GM23338 (cell line): ENCODE measurements around the gene RARRES2. TPM values are rescaled to one million over a fixed set of nuclear protein-coding genes. Genes with fewer than 3 reads are reported as not detected.

ENCODE experiments used
- ATAC-seq: fragments of 200-7000 bp; cut with Tn5 transposase; 3 replicates; pipeline ENCODE4 v1.9.1; 2020
- DNase-seq: peaks from one replicate; pipeline ENCODE4 v3.0.0-alpha.2; 2015; ENCODE audit warnings: low spot score
- H2AFZ ChIP-seq: fragments of 200-600 bp; sonication (generic); 2 replicates; pipeline ENCODE4 v1.8.0; 2016; ENCODE audit warnings: antibody characterized with exemption, mild to moderate bottlenecking, moderate library complexity
- H3F3A ChIP-seq: fragments of 200-600 bp; sonication (generic); replicated peaks from 2 replicates; pipeline ENCODE4 v1.8.0; 2017; ENCODE audit warnings: antibody characterized with exemption, mixed run types, low read depth
- H3K27ac ChIP-seq: fragments of 200-600 bp; sonication (generic); 2 replicates; pipeline ENCODE4 v1.6.1; 2016; ENCODE audit warnings: low read depth
- H3K27me3 ChIP-seq: fragments of 200-600 bp; sonication (generic); 2 replicates; pipeline ENCODE4 v1.8.0; 2016; ENCODE audit warnings: mild to moderate bottlenecking, mixed run types, moderate library complexity; ENCODE audit not compliant: insufficient read depth
- H3K36me3 ChIP-seq: fragments of 200-600 bp; sonication (generic); 2 replicates; pipeline ENCODE4 v1.8.0; 2016; ENCODE audit warnings: mild to moderate bottlenecking; ENCODE audit not compliant: insufficient read depth
- H3K4me1 ChIP-seq: fragments of 200-600 bp; sonication (generic); 2 replicates; pipeline ENCODE4 v1.8.0; 2016; ENCODE audit warnings: mild to moderate bottlenecking, moderate library complexity; ENCODE audit not compliant: insufficient read depth
- H3K4me2 ChIP-seq: fragments of 200-600 bp; sonication (generic); 2 replicates; pipeline ENCODE4 v1.7.1; 2017; ENCODE audit warnings: mixed run types
- H3K4me3 ChIP-seq: fragments of 200-600 bp; sonication (generic); 2 replicates; pipeline ENCODE4 v1.6.1; 2016; ENCODE audit warnings: mixed run types
- H3K79me2 ChIP-seq: fragments of 200-600 bp; sonication (generic); replicated peaks from 2 replicates; pipeline ENCODE4 v1.8.0; 2017; ENCODE audit warnings: mild to moderate bottlenecking; ENCODE audit not compliant: insufficient read depth
- H3K9me2 ChIP-seq: fragments of 200-600 bp; sonication (generic); 2 replicates; pipeline ENCODE4 v1.8.0; 2017; ENCODE audit not compliant: insufficient read depth
- H4K20me1 ChIP-seq: fragments of 200-600 bp; sonication (generic); replicated peaks from 2 replicates; pipeline ENCODE4 v1.8.0; 2017; ENCODE audit warnings: mild to moderate bottlenecking; ENCODE audit not compliant: insufficient read depth
- H3K27ac Mint-ChIP-seq: 2 replicates; pipeline ENCODE4 v1.8.0; 2020; ENCODE audit warnings: inconsistent platforms, mild to moderate bottlenecking, moderate library complexity, mixed read lengths
- H3K27me3 Mint-ChIP-seq: 3 replicates; pipeline ENCODE4 v1.8.0; 2022; ENCODE audit warnings: low read depth, mild to moderate bottlenecking, moderate library complexity, mixed read lengths, inconsistent platforms; ENCODE audit not compliant: insufficient read depth, poor library complexity
- H3K36me3 Mint-ChIP-seq: 3 replicates; pipeline ENCODE4 v1.8.0; 2021; ENCODE audit warnings: low read depth, mild to moderate bottlenecking, inconsistent platforms, moderate library complexity, mixed read lengths
- H3K4me1 Mint-ChIP-seq: 3 replicates; pipeline ENCODE4 v1.8.0; 2020; ENCODE audit warnings: mild to moderate bottlenecking, inconsistent platforms, mixed read lengths
- H3K4me3 Mint-ChIP-seq: 3 replicates; pipeline ENCODE4 v1.8.0; 2021; ENCODE audit warnings: moderate library complexity, mild to moderate bottlenecking, inconsistent platforms, mixed read lengths
- H3K9me3 Mint-ChIP-seq: 3 replicates; pipeline ENCODE4 v1.8.0; 2020; ENCODE audit warnings: moderate library complexity, mild to moderate bottlenecking, inconsistent platforms, mixed read lengths
- CREB1 ChIP-seq: fragments of 250-450 bp; sonication (Bioruptor Pico); IDR thresholded peaks from 2 replicates; pipeline ENCODE4 v1.5.0; 2020; ENCODE audit warnings: low read depth, mild to moderate bottlenecking, moderate library complexity
- EZH2 ChIP-seq: fragments of 200-600 bp; sonication (generic); IDR thresholded peaks from one replicate; pipeline ENCODE4 v1.8.0; 2017; ENCODE audit warnings: antibody characterized with exemption, mild to moderate bottlenecking, low read depth; ENCODE audit not compliant: unreplicated experiment
- EZH2phosphoT487 ChIP-seq: fragments of 200-600 bp; sonication (generic); IDR thresholded peaks from one replicate; pipeline ENCODE4 v1.8.1; 2018; ENCODE audit warnings: antibody characterized with exemption; ENCODE audit not compliant: unreplicated experiment
- JUNB ChIP-seq: IDR thresholded peaks from one replicate; pipeline ENCODE4 v1.6.1; 2016; ENCODE audit warnings: antibody characterized with exemption; ENCODE audit not compliant: unreplicated experiment
- POLR2AphosphoS5 ChIP-seq: IDR thresholded peaks from 2 replicates; pipeline ENCODE4 v1.6.1; 2016; ENCODE audit warnings: antibody characterized with exemption, low read depth
- STAT1 ChIP-seq: IDR thresholded peaks from one replicate; pipeline ENCODE4 v1.6.1; 2016; ENCODE audit warnings: antibody characterized with exemption; ENCODE audit not compliant: unreplicated experiment
- ZNF331 ChIP-seq: fragments of 250-450 bp; sonication (Bioruptor Pico); IDR thresholded peaks from 2 replicates; pipeline ENCODE4 v1.5.0; 2020; ENCODE audit warnings: low read depth, mild to moderate bottlenecking, moderate library complexity
- polyA plus RNA-seq: library from polyadenylated mRNA; unstranded; fragments of >200 nt; fragmentation: Nextera tagmentation; extraction: Ambion mirVana; gene quantifications from 2 replicates; pipeline ENCODE4 v1.2.1, GENCODE V29; 2016
- total RNA-seq: library from RNA; depleted of rRNA; stranded (reverse); fragments of >200 nt; shearing (Covaris generic); gene quantifications from 2 replicates; pipeline ENCODE4 v1.2.3, GENCODE V29; 2014
- TF ChIP-seq, protein P1 (sequence below): IDR thresholded peaks from one replicate; pipeline ENCODE4 v1.6.1; 2018; ENCODE audit warnings: antibody characterized with exemption; ENCODE audit not compliant: unreplicated experiment
- TF ChIP-seq, protein P2 (sequence below), 2 experiments: fragments of 200-600 bp in 1 of 2; sonication (generic) in 1 of 2; conservative IDR thresholded peaks; 2 replicates each; pipeline versions ENCODE4 v1.5.1 to v1.6.1; 2016 to 2017; ENCODE audit warnings: antibody characterized with exemption in 2 of 2, low read depth in 2 of 2, mild to moderate bottlenecking in 2 of 2, moderate library complexity in 1 of 2
- TF ChIP-seq, protein P3 (sequence below): IDR thresholded peaks from 2 replicates; pipeline ENCODE4 v1.6.1; 2016; ENCODE audit warnings: antibody characterized with exemption
- TF ChIP-seq, protein P4 (sequence below): fragments of 250-450 bp; sonication (Bioruptor Pico); IDR thresholded peaks from 2 replicates; pipeline ENCODE4 v1.5.0; 2020; ENCODE audit warnings: mild to moderate bottlenecking, moderate library complexity

Gene RARRES2
- total and polyA plus RNA-seq, 2 experiments from 2014 or later: 169 to 314 TPM

DNA sequence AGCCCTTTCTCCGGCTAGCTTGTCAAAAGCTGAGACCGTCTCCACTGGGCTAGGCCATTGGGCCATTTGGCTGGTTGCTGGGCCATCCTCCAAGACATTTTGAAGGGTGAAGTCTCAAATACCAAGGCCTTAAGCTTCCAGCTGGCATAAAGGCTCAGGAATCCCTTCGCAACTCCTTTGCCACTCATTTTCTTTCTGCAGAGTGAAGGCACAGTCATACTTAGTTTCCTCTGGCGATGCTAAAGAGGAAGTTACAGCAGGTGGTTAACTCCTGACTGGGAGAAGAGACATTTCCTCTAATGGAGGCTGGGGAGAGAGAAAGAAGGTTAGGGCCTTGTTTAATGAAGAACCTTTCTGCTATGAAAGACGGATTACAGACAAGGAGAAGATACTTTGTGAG lies 22.4 kb upstream of the RARRES2 start (continued):
- TF ChIP-seq, protein P1, sequence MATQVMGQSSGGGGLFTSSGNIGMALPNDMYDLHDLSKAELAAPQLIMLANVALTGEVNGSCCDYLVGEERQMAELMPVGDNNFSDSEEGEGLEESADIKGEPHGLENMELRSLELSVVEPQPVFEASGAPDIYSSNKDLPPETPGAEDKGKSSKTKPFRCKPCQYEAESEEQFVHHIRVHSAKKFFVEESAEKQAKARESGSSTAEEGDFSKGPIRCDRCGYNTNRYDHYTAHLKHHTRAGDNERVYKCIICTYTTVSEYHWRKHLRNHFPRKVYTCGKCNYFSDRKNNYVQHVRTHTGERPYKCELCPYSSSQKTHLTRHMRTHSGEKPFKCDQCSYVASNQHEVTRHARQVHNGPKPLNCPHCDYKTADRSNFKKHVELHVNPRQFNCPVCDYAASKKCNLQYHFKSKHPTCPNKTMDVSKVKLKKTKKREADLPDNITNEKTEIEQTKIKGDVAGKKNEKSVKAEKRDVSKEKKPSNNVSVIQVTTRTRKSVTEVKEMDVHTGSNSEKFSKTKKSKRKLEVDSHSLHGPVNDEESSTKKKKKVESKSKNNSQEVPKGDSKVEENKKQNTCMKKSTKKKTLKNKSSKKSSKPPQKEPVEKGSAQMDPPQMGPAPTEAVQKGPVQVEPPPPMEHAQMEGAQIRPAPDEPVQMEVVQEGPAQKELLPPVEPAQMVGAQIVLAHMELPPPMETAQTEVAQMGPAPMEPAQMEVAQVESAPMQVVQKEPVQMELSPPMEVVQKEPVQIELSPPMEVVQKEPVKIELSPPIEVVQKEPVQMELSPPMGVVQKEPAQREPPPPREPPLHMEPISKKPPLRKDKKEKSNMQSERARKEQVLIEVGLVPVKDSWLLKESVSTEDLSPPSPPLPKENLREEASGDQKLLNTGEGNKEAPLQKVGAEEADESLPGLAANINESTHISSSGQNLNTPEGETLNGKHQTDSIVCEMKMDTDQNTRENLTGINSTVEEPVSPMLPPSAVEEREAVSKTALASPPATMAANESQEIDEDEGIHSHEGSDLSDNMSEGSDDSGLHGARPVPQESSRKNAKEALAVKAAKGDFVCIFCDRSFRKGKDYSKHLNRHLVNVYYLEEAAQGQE: no peak

DNA sequence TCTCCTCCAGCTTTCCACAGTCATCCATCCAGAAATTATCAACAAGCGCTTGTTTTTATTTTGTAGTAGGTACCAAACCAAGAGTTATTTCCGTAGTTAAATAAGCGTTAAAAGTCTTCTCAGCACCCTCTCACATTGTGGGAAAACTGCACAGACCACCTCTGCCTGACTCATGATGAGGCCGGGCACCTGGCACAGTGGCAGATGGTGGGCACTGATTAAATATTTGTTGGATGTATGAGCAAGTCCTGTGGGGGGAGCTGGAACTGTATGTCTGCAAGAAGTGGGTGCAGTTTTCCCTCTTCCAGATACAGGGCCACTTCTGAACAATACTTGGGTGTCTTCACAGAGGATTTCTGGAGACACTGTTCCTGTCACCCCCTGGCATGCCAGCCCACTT lies 21.9 kb upstream of the RARRES2 start:
- H4K20me1 ChIP-seq: no peaks in the 10 kb centered on the region
- Mint-ChIP-seq H3K27me3 (peaks cover 9% of the 10 kb centered on the region), H3K9me3 (no peaks in the 10 kb centered on the region; the same call in 2 of the 3 replicates), H3K27ac (no peak overlapping the region), H3K4me3 (no peak overlapping the region), H3K4me1 (peaks cover 56% of the 10 kb centered on the region), H3K36me3 (no peaks in the 10 kb centered on the region; the same call in 2 of the 3 replicates)
- no peak overlapping the region for H3K27ac ChIP-seq
- peaks cover 58% of the 10 kb centered on the region for H3K4me1 ChIP-seq
- peaks cover 5% of the 10 kb centered on the region; the same call in 1 of the 2 replicates for H3K79me2 ChIP-seq
- 0 out of 2 replicates have a peak overlapping the region, but pooled peaks have one; percentile 62 for H3K4me2 ChIP-seq
- DNase-seq: no peak
- H3K4me3 ChIP-seq: no peak overlapping the region
- H3F3A ChIP-seq: 0 out of 2 replicates have a peak, but pooled peaks cover 15% of the 10 kb centered on the region
- no peak overlapping the region for H2AFZ ChIP-seq
- no peaks in the 10 kb centered on the region for H3K9me2 ChIP-seq
- H3K36me3 ChIP-seq: no peaks in the 10 kb centered on the region
- no peak for ATAC-seq
- no peaks in the 10 kb centered on the region for H3K27me3 ChIP-seq
- TF ChIP-seq, protein P2, sequence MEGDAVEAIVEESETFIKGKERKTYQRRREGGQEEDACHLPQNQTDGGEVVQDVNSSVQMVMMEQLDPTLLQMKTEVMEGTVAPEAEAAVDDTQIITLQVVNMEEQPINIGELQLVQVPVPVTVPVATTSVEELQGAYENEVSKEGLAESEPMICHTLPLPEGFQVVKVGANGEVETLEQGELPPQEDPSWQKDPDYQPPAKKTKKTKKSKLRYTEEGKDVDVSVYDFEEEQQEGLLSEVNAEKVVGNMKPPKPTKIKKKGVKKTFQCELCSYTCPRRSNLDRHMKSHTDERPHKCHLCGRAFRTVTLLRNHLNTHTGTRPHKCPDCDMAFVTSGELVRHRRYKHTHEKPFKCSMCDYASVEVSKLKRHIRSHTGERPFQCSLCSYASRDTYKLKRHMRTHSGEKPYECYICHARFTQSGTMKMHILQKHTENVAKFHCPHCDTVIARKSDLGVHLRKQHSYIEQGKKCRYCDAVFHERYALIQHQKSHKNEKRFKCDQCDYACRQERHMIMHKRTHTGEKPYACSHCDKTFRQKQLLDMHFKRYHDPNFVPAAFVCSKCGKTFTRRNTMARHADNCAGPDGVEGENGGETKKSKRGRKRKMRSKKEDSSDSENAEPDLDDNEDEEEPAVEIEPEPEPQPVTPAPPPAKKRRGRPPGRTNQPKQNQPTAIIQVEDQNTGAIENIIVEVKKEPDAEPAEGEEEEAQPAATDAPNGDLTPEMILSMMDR (conservative IDR thresholded peaks at IDR 0.05; ENCODE audit: low read depth in 2 of 2): no peak
- TF ChIP-seq ZNF331: no peak
- no peak for TF ChIP-seq STAT1
- TF ChIP-seq, protein P3, sequence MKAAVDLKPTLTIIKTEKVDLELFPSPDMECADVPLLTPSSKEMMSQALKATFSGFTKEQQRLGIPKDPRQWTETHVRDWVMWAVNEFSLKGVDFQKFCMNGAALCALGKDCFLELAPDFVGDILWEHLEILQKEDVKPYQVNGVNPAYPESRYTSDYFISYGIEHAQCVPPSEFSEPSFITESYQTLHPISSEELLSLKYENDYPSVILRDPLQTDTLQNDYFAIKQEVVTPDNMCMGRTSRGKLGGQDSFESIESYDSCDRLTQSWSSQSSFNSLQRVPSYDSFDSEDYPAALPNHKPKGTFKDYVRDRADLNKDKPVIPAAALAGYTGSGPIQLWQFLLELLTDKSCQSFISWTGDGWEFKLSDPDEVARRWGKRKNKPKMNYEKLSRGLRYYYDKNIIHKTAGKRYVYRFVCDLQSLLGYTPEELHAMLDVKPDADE: no peak
- TF ChIP-seq, protein P4, sequence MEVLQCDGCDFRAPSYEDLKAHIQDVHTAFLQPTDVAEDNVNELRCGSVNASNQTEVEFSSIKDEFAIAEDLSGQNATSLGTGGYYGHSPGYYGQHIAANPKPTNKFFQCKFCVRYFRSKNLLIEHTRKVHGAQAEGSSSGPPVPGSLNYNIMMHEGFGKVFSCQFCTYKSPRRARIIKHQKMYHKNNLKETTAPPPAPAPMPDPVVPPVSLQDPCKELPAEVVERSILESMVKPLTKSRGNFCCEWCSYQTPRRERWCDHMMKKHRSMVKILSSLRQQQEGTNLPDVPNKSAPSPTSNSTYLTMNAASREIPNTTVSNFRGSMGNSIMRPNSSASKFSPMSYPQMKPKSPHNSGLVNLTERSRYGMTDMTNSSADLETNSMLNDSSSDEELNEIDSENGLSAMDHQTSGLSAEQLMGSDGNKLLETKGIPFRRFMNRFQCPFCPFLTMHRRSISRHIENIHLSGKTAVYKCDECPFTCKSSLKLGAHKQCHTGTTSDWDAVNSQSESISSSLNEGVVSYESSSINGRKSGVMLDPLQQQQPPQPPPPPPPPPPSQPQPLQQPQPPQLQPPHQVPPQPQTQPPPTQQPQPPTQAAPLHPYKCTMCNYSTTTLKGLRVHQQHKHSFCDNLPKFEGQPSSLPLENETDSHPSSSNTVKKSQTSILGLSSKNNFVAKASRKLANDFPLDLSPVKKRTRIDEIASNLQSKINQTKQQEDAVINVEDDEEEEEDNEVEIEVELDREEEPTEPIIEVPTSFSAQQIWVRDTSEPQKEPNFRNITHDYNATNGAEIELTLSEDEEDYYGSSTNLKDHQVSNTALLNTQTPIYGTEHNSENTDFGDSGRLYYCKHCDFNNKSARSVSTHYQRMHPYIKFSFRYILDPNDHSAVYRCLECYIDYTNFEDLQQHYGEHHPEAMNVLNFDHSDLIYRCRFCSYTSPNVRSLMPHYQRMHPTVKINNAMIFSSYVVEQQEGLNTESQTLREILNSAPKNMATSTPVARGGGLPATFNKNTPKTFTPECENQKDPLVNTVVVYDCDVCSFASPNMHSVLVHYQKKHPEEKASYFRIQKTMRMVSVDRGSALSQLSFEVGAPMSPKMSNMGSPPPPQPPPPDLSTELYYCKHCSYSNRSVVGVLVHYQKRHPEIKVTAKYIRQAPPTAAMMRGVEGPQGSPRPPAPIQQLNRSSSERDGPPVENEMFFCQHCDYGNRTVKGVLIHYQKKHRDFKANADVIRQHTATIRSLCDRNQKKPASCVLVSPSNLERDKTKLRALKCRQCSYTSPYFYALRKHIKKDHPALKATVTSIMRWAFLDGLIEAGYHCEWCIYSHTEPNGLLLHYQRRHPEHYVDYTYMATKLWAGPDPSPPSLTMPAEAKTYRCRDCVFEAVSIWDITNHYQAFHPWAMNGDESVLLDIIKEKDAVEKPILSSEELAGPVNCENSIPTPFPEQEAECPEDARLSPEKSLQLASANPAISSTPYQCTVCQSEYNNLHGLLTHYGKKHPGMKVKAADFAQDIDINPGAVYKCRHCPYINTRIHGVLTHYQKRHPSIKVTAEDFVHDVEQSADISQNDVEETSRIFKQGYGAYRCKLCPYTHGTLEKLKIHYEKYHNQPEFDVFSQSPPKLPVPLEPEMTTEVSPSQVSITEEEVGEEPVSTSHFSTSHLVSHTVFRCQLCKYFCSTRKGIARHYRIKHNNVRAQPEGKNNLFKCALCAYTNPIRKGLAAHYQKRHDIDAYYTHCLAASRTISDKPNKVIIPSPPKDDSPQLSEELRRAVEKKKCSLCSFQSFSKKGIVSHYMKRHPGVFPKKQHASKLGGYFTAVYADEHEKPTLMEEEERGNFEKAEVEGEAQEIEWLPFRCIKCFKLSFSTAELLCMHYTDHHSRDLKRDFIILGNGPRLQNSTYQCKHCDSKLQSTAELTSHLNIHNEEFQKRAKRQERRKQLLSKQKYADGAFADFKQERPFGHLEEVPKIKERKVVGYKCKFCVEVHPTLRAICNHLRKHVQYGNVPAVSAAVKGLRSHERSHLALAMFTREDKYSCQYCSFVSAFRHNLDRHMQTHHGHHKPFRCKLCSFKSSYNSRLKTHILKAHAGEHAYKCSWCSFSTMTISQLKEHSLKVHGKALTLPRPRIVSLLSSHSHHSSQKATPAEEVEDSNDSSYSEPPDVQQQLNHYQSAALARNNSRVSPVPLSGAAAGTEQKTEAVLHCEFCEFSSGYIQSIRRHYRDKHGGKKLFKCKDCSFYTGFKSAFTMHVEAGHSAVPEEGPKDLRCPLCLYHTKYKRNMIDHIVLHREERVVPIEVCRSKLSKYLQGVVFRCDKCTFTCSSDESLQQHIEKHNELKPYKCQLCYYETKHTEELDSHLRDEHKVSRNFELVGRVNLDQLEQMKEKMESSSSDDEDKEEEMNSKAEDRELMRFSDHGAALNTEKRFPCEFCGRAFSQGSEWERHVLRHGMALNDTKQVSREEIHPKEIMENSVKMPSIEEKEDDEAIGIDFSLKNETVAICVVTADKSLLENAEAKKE: no peak
- no peak for TF ChIP-seq EZH2
- TF ChIP-seq POLR2AphosphoS5: no peak
- no peak for TF ChIP-seq EZH2phosphoT487
- TF ChIP-seq JUNB: no peak
- TF ChIP-seq CREB1: no peak
